ENCODE measurements around the gene DNAJC16.

The DNAJC16 gene

GRCh38 chr1:15504436-15504835, 22.2 kb upstream of the DNAJC16 start:
- no peak for TF ChIP-seq CREB5 (CRISPR knock-in tag; IDR thresholded peaks at IDR 0.05; ENCODE audit: low read depth)
- TF ChIP-seq ZFP3 (CRISPR knock-in tag; IDR thresholded peaks at IDR 0.05) = no peak
- TF ChIP-seq ZNF70 (CRISPR knock-in tag; IDR thresholded peaks at IDR 0.05) = no peak
- no peak for TF ChIP-seq RARB (CRISPR knock-in tag; IDR thresholded peaks at IDR 0.05)
- no peak for TF ChIP-seq ZNF565 (CRISPR knock-in tag; conservative IDR thresholded peaks at IDR 0.05; ENCODE audit: low read depth)
- TF ChIP-seq POU6F1 (CRISPR knock-in tag; IDR thresholded peaks at IDR 0.05; ENCODE audit: borderline replicate concordance, low read depth) = no peak
- no peak for TF ChIP-seq CSRNP3 (CRISPR knock-in tag; IDR thresholded peaks at IDR 0.05)
- no peak for TF ChIP-seq ISL1 (CRISPR knock-in tag; IDR thresholded peaks at IDR 0.05)
- TF ChIP-seq OSR1 (CRISPR knock-in tag; IDR thresholded peaks at IDR 0.05) = no peak
- TF ChIP-seq, protein P1, sequence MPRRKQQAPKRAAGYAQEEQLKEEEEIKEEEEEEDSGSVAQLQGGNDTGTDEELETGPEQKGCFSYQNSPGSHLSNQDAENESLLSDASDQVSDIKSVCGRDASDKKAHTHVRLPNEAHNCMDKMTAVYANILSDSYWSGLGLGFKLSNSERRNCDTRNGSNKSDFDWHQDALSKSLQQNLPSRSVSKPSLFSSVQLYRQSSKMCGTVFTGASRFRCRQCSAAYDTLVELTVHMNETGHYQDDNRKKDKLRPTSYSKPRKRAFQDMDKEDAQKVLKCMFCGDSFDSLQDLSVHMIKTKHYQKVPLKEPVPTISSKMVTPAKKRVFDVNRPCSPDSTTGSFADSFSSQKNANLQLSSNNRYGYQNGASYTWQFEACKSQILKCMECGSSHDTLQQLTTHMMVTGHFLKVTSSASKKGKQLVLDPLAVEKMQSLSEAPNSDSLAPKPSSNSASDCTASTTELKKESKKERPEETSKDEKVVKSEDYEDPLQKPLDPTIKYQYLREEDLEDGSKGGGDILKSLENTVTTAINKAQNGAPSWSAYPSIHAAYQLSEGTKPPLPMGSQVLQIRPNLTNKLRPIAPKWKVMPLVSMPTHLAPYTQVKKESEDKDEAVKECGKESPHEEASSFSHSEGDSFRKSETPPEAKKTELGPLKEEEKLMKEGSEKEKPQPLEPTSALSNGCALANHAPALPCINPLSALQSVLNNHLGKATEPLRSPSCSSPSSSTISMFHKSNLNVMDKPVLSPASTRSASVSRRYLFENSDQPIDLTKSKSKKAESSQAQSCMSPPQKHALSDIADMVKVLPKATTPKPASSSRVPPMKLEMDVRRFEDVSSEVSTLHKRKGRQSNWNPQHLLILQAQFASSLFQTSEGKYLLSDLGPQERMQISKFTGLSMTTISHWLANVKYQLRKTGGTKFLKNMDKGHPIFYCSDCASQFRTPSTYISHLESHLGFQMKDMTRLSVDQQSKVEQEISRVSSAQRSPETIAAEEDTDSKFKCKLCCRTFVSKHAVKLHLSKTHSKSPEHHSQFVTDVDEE (CRISPR knock-in tag; IDR thresholded peaks at IDR 0.05) = no peak
- TF ChIP-seq ZC3H10 (CRISPR knock-in tag; IDR thresholded peaks at IDR 0.05) = no peak
- no peak for TF ChIP-seq TCF4 (CRISPR knock-in tag; IDR thresholded peaks at IDR 0.05; ENCODE audit: borderline replicate concordance)
- no peak for ATAC-seq

DNA sequence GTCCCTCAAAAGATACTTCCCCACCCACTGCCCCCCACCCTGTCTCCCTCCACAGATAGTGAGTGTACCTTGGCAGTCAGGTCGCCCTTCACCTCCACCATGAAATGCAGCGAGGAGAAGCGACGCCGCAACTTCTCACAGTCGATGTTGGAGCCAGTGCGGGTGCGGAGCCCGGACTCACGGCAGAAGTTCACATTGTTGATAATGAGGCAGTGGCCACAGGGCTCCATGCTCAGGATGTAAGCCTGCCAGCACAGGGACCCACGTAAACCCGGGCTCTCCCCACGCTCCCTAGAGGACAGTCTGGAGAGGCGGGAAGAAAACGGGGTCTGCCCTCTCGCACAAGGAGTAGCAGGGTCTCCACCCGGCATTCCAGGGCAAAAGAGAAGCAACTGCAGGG, 19.8 kb upstream of the DNAJC16 start:
- TF ChIP-seq ISL1 (CRISPR knock-in tag; IDR thresholded peaks at IDR 0.05) (no peak), ZNF8 (CRISPR knock-in tag; IDR thresholded peaks at IDR 0.05) (no peak), RARB (CRISPR knock-in tag; IDR thresholded peaks at IDR 0.05) (no peak), TOX (CRISPR knock-in tag; IDR thresholded peaks at IDR 0.05; ENCODE audit: borderline replicate concordance) (no peak), SNAI2 (CRISPR knock-in tag; IDR thresholded peaks at IDR 0.05) (no peak), CSRNP3 (CRISPR knock-in tag; IDR thresholded peaks at IDR 0.05) (no peak), POU6F1 (CRISPR knock-in tag; IDR thresholded peaks at IDR 0.05; ENCODE audit: borderline replicate concordance, low read depth) (no peak), ZFP3 (CRISPR knock-in tag; IDR thresholded peaks at IDR 0.05) (no peak), GLIS3 (CRISPR knock-in tag; IDR thresholded peaks at IDR 0.05) (no peak), TCF4 (CRISPR knock-in tag; IDR thresholded peaks at IDR 0.05; ENCODE audit: borderline replicate concordance) (no peak), ZNF70 (CRISPR knock-in tag; IDR thresholded peaks at IDR 0.05) (no peak), CSDC2 (CRISPR knock-in tag; IDR thresholded peaks at IDR 0.05) (no peak), PPARA (CRISPR knock-in tag; IDR thresholded peaks at IDR 0.05; ENCODE audit: borderline replicate concordance) (no peak), ESRRG (CRISPR knock-in tag; IDR thresholded peaks at IDR 0.05) (no peak), PATZ1 (CRISPR knock-in tag; IDR thresholded peaks at IDR 0.05; ENCODE audit: borderline replicate concordance) (no peak)
- TF ChIP-seq, protein P1 (CRISPR knock-in tag; IDR thresholded peaks at IDR 0.05) = no peak
- no peak for ATAC-seq

All from SK-N-SH treated with all-trans-retinoic acid at 6 μM for 48 hours (cell line).